SK-N-SH treated with all-trans-retinoic acid at 6 μM for 48 hours (cell line): ENCODE measurements around the gene NOCT.

ENCODE experiments used
- ATAC-seq: fragments of 200-7000 bp; cut with Tn5 transposase; 3 replicates; pipeline ENCODE4 v1.9.1; 2020; ENCODE audit warnings: mild to moderate bottlenecking, moderate library complexity
- ARNTL ChIP-seq: fragments of 450-650 bp; formaldehyde crosslinking; IDR thresholded peaks from 2 replicates; pipeline ENCODE4 v1.5.0; 2020; ENCODE audit warnings: low read depth, mild to moderate bottlenecking, moderate library complexity, borderline replicate concordance
- BACH2 ChIP-seq: fragments of 250-450 bp; sonication (Bioruptor Pico); IDR thresholded peaks from 2 replicates; pipeline ENCODE4 v1.9.0; 2021; ENCODE audit warnings: mild to moderate bottlenecking, borderline replicate concordance
- CREB5 ChIP-seq: fragments of 250-450 bp; sonication (Bioruptor Pico); IDR thresholded peaks from 2 replicates; pipeline ENCODE4 v1.5.1; 2020; ENCODE audit warnings: low read depth, mild to moderate bottlenecking, moderate library complexity
- CSDC2 ChIP-seq: fragments of 250-450 bp; sonication (Bioruptor Pico); IDR thresholded peaks from 2 replicates; pipeline ENCODE4 v1.5.0; 2020; ENCODE audit warnings: mild to moderate bottlenecking, moderate library complexity
- CSRNP3 ChIP-seq: fragments of 250-450 bp; sonication (Bioruptor Pico); IDR thresholded peaks from 2 replicates; pipeline ENCODE4 v1.5.1; 2021; ENCODE audit warnings: mild to moderate bottlenecking, moderate library complexity
- ESRRG ChIP-seq: fragments of 250-450 bp; sonication (Bioruptor Pico); IDR thresholded peaks from 2 replicates; pipeline ENCODE4 v1.6.1; 2021; ENCODE audit warnings: mild to moderate bottlenecking
- GLIS3 ChIP-seq: fragments of 250-450 bp; sonication (Bioruptor Pico); IDR thresholded peaks from 2 replicates; pipeline ENCODE4 v1.5.0; 2020; ENCODE audit warnings: mild to moderate bottlenecking, moderate library complexity
- ISL1 ChIP-seq: fragments of 250-450 bp; sonication (Bioruptor Pico); IDR thresholded peaks from 2 replicates; pipeline ENCODE4 v2.1.2; 2022; ENCODE audit warnings: mild to moderate bottlenecking, moderate library complexity
- OSR1 ChIP-seq: fragments of 250-450 bp; sonication (Bioruptor Pico); IDR thresholded peaks from 2 replicates; pipeline ENCODE4 v1.8.0; 2022; ENCODE audit warnings: moderate library complexity, mild to moderate bottlenecking, inconsistent platforms
- PPARA ChIP-seq: fragments of 250-450 bp; sonication (Bioruptor Pico); IDR thresholded peaks from 2 replicates; pipeline ENCODE4 v1.5.0; 2020; ENCODE audit warnings: mild to moderate bottlenecking, borderline replicate concordance
- RARB ChIP-seq: fragments of 250-450 bp; sonication (Bioruptor Pico); IDR thresholded peaks from 2 replicates; pipeline ENCODE4 v1.8.0; 2021; ENCODE audit warnings: mild to moderate bottlenecking, moderate library complexity
- SNAI2 ChIP-seq: fragments of 250-450 bp; sonication (Bioruptor Pico); IDR thresholded peaks from 2 replicates; pipeline ENCODE4 v1.5.0; 2020; ENCODE audit warnings: mild to moderate bottlenecking, moderate library complexity
- TCF4 ChIP-seq: fragments of 250-450 bp; sonication (Bioruptor Pico); IDR thresholded peaks from 2 replicates; pipeline ENCODE4 v1.8.0; 2021; ENCODE audit warnings: mild to moderate bottlenecking, moderate library complexity, borderline replicate concordance
- TOX ChIP-seq: fragments of 250-450 bp; sonication (Bioruptor Pico); IDR thresholded peaks from 2 replicates; pipeline ENCODE4 v1.8.0; 2021; ENCODE audit warnings: mild to moderate bottlenecking, moderate library complexity, borderline replicate concordance
- TSHZ2 ChIP-seq: fragments of 250-450 bp; sonication (Bioruptor Pico); IDR thresholded peaks from 2 replicates; pipeline ENCODE4 v1.5.0; 2020; ENCODE audit warnings: mild to moderate bottlenecking, moderate library complexity
- ZFP3 ChIP-seq: fragments of 250-450 bp; sonication (Bioruptor Pico); IDR thresholded peaks from 2 replicates; pipeline ENCODE4 v1.5.0; 2020; ENCODE audit warnings: mild to moderate bottlenecking, moderate library complexity
- ZFP30 ChIP-seq: fragments of 450-650 bp; formaldehyde crosslinking; IDR thresholded peaks from 2 replicates; pipeline ENCODE4 v1.5.0; 2022; ENCODE audit warnings: mild to moderate bottlenecking, moderate library complexity
- ZNF565 ChIP-seq: fragments of 450-650 bp; formaldehyde crosslinking; conservative IDR thresholded peaks from 2 replicates; pipeline ENCODE4 v1.5.0; 2020; ENCODE audit warnings: low read depth, mild to moderate bottlenecking, moderate library complexity
- ZNF8 ChIP-seq: fragments of 450-650 bp; formaldehyde crosslinking; IDR thresholded peaks from 2 replicates; pipeline ENCODE4 v1.5.0; 2020; ENCODE audit warnings: mild to moderate bottlenecking, moderate library complexity
- TF ChIP-seq, protein P1 (sequence below): fragments of 250-450 bp; sonication (Bioruptor Pico); IDR thresholded peaks from 2 replicates; pipeline ENCODE4 v1.8.0; 2021; ENCODE audit warnings: low read depth, mild to moderate bottlenecking, moderate library complexity, borderline replicate concordance
- TF ChIP-seq, protein P2 (sequence below): fragments of 250-450 bp; sonication (Bioruptor Pico); IDR thresholded peaks from 2 replicates; pipeline ENCODE4 v1.8.0; 2020; ENCODE audit warnings: mild to moderate bottlenecking, moderate library complexity, borderline replicate concordance

NOCT gene

DNA sequence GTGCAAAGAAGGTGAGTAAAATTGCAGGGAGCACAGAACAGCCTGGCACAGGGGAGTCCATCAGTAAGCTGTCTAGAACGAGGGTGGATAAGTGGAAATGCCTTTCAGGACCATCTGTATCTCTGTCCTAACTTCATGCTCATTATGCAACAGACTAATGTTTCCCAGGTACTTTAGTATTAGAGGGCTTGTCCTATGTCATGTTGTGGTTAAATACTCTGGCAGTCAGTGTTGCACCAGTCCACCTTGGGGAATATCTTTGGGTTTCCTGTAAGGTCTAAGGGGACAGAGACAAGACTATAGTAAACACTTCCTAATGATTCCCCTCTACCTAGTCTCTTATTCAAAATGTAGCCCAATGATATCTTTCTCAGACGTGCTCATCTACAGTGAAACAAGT lies 21.3 kb downstream of the NOCT start:
- no peak for ATAC-seq
- TF ChIP-seq TCF4 (CRISPR knock-in tag) (no peak), ZFP30 (CRISPR knock-in tag) (no peak), OSR1 (CRISPR knock-in tag) (no peak), CREB5 (CRISPR knock-in tag) (no peak), PPARA (CRISPR knock-in tag) (no peak), RARB (no peak), CSDC2 (CRISPR knock-in tag) (no peak), BACH2 (CRISPR knock-in tag) (no peak), GLIS3 (CRISPR knock-in tag) (no peak), ESRRG (CRISPR knock-in tag) (no peak), CSRNP3 (no peak), TSHZ2 (CRISPR knock-in tag) (no peak), ARNTL (CRISPR knock-in tag) (no peak), ZNF8 (CRISPR knock-in tag) (no peak), ZNF565 (CRISPR knock-in tag) (no peak)
- TF ChIP-seq, protein P1, sequence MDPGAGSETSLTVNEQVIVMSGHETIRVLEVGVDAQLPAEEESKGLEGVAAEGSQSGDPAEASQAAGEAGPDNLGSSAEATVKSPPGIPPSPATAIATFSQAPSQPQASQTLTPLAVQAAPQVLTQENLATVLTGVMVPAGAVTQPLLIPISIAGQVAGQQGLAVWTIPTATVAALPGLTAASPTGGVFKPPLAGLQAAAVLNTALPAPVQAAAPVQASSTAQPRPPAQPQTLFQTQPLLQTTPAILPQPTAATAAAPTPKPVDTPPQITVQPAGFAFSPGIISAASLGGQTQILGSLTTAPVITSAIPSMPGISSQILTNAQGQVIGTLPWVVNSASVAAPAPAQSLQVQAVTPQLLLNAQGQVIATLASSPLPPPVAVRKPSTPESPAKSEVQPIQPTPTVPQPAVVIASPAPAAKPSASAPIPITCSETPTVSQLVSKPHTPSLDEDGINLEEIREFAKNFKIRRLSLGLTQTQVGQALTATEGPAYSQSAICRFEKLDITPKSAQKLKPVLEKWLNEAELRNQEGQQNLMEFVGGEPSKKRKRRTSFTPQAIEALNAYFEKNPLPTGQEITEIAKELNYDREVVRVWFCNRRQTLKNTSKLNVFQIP (CRISPR knock-in tag): no peak

GRCh38 chr4:139038874-139039443 lies 23.4 kb downstream of the NOCT start:
- no peak for ATAC-seq
- no peak for TF ChIP-seq PPARA (CRISPR knock-in tag)
- TF ChIP-seq, protein P1 (CRISPR knock-in tag): no peak
- no peak for TF ChIP-seq TCF4 (CRISPR knock-in tag)
- no peak for TF ChIP-seq ESRRG (CRISPR knock-in tag)
- TF ChIP-seq BACH2 (CRISPR knock-in tag): no peak
- TF ChIP-seq, protein P2, sequence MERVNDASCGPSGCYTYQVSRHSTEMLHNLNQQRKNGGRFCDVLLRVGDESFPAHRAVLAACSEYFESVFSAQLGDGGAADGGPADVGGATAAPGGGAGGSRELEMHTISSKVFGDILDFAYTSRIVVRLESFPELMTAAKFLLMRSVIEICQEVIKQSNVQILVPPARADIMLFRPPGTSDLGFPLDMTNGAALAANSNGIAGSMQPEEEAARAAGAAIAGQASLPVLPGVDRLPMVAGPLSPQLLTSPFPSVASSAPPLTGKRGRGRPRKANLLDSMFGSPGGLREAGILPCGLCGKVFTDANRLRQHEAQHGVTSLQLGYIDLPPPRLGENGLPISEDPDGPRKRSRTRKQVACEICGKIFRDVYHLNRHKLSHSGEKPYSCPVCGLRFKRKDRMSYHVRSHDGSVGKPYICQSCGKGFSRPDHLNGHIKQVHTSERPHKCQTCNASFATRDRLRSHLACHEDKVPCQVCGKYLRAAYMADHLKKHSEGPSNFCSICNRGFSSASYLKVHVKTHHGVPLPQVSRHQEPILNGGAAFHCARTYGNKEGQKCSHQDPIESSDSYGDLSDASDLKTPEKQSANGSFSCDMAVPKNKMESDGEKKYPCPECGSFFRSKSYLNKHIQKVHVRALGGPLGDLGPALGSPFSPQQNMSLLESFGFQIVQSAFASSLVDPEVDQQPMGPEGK (CRISPR knock-in tag): no peak
- no peak for TF ChIP-seq ZFP3 (CRISPR knock-in tag)
- TF ChIP-seq TOX: no peak
- TF ChIP-seq ISL1 (CRISPR knock-in tag): no peak
- no peak for TF ChIP-seq ZNF8 (CRISPR knock-in tag)
- TF ChIP-seq SNAI2 (CRISPR knock-in tag): no peak
- TF ChIP-seq ZFP30 (CRISPR knock-in tag): no peak
